ENCODE data around the gene GNAS. TPM values are rescaled to one million over a fixed set of nuclear protein-coding genes. Genes with fewer than 3 reads are reported as not detected.

Gene GNAS
- total and polyA plus RNA-seq, 10 of the 15 experiments (the other 5 are each of a cell fraction or from before 2014, with no cell fraction given), result 209 to 950 (median 394) TPM

DNA sequence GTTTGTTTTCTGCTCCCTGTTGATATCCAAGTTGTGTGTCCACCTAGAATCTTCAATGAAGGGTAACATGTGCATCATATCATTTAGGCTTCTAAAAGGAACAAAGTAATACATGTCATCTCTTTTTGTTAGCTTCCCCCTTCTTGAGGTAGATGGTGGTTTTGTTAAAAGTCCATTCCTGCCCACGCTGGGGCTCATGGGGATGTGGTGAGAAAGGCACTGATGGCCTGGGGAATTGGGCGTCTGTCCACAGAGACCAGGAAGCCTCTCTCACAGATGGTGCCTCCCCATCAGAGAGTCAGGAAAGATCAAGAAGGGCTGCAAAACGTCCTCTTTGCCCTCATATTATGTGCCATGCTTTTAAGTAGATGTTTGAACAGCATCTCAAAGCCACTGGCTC lies 32.5 kb downstream of the GNAS start (continued):
- TF ChIP-seq, protein P1, sequence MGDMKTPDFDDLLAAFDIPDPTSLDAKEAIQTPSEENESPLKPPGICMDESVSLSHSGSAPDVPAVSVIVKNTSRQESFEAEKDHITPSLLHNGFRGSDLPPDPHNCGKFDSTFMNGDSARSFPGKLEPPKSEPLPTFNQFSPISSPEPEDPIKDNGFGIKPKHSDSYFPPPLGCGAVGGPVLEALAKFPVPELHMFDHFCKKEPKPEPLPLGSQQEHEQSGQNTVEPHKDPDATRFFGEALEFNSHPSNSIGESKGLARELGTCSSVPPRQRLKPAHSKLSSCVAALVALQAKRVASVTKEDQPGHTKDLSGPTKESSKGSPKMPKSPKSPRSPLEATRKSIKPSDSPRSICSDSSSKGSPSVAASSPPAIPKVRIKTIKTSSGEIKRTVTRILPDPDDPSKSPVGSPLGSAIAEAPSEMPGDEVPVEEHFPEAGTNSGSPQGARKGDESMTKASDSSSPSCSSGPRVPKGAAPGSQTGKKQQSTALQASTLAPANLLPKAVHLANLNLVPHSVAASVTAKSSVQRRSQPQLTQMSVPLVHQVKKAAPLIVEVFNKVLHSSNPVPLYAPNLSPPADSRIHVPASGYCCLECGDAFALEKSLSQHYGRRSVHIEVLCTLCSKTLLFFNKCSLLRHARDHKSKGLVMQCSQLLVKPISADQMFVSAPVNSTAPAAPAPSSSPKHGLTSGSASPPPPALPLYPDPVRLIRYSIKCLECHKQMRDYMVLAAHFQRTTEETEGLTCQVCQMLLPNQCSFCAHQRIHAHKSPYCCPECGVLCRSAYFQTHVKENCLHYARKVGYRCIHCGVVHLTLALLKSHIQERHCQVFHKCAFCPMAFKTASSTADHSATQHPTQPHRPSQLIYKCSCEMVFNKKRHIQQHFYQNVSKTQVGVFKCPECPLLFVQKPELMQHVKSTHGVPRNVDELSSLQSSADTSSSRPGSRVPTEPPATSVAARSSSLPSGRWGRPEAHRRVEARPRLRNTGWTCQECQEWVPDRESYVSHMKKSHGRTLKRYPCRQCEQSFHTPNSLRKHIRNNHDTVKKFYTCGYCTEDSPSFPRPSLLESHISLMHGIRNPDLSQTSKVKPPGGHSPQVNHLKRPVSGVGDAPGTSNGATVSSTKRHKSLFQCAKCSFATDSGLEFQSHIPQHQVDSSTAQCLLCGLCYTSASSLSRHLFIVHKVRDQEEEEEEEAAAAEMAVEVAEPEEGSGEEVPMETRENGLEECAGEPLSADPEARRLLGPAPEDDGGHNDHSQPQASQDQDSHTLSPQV (IDR thresholded peaks at IDR 0.05), result no peak
- no peak for TF ChIP-seq CBFB (IDR thresholded peaks at IDR 0.05; ENCODE audit: low read depth)
- TF ChIP-seq, protein P2, sequence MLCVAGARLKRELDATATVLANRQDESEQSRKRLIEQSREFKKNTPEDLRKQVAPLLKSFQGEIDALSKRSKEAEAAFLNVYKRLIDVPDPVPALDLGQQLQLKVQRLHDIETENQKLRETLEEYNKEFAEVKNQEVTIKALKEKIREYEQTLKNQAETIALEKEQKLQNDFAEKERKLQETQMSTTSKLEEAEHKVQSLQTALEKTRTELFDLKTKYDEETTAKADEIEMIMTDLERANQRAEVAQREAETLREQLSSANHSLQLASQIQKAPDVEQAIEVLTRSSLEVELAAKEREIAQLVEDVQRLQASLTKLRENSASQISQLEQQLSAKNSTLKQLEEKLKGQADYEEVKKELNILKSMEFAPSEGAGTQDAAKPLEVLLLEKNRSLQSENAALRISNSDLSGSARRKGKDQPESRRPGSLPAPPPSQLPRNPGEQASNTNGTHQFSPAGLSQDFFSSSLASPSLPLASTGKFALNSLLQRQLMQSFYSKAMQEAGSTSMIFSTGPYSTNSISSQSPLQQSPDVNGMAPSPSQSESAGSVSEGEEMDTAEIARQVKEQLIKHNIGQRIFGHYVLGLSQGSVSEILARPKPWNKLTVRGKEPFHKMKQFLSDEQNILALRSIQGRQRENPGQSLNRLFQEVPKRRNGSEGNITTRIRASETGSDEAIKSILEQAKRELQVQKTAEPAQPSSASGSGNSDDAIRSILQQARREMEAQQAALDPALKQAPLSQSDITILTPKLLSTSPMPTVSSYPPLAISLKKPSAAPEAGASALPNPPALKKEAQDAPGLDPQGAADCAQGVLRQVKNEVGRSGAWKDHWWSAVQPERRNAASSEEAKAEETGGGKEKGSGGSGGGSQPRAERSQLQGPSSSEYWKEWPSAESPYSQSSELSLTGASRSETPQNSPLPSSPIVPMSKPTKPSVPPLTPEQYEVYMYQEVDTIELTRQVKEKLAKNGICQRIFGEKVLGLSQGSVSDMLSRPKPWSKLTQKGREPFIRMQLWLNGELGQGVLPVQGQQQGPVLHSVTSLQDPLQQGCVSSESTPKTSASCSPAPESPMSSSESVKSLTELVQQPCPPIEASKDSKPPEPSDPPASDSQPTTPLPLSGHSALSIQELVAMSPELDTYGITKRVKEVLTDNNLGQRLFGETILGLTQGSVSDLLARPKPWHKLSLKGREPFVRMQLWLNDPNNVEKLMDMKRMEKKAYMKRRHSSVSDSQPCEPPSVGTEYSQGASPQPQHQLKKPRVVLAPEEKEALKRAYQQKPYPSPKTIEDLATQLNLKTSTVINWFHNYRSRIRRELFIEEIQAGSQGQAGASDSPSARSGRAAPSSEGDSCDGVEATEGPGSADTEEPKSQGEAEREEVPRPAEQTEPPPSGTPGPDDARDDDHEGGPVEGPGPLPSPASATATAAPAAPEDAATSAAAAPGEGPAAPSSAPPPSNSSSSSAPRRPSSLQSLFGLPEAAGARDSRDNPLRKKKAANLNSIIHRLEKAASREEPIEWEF (IDR thresholded peaks at IDR 0.05; ENCODE audit: insufficient replicate concordance, low read depth, low read length), result no peak
- TF ChIP-seq, protein P3, sequence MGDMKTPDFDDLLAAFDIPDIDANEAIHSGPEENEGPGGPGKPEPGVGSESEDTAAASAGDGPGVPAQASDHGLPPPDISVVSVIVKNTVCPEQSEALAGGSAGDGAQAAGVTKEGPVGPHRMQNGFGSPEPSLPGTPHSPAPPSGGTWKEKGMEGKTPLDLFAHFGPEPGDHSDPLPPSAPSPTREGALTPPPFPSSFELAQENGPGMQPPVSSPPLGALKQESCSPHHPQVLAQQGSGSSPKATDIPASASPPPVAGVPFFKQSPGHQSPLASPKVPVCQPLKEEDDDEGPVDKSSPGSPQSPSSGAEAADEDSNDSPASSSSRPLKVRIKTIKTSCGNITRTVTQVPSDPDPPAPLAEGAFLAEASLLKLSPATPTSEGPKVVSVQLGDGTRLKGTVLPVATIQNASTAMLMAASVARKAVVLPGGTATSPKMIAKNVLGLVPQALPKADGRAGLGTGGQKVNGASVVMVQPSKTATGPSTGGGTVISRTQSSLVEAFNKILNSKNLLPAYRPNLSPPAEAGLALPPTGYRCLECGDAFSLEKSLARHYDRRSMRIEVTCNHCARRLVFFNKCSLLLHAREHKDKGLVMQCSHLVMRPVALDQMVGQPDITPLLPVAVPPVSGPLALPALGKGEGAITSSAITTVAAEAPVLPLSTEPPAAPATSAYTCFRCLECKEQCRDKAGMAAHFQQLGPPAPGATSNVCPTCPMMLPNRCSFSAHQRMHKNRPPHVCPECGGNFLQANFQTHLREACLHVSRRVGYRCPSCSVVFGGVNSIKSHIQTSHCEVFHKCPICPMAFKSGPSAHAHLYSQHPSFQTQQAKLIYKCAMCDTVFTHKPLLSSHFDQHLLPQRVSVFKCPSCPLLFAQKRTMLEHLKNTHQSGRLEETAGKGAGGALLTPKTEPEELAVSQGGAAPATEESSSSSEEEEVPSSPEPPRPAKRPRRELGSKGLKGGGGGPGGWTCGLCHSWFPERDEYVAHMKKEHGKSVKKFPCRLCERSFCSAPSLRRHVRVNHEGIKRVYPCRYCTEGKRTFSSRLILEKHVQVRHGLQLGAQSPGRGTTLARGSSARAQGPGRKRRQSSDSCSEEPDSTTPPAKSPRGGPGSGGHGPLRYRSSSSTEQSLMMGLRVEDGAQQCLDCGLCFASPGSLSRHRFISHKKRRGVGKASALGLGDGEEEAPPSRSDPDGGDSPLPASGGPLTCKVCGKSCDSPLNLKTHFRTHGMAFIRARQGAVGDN (IDR thresholded peaks at IDR 0.05), result no peak
- TF ChIP-seq HDAC6 (IDR thresholded peaks at IDR 0.05; ENCODE audit: unreplicated experiment), result no peak
- no peak for TF ChIP-seq ZBTB40 (IDR thresholded peaks at IDR 0.05; ENCODE audit: borderline replicate concordance)
- TF ChIP-seq, protein P4, sequence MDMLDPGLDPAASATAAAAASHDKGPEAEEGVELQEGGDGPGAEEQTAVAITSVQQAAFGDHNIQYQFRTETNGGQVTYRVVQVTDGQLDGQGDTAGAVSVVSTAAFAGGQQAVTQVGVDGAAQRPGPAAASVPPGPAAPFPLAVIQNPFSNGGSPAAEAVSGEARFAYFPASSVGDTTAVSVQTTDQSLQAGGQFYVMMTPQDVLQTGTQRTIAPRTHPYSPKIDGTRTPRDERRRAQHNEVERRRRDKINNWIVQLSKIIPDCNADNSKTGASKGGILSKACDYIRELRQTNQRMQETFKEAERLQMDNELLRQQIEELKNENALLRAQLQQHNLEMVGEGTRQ (IDR thresholded peaks at IDR 0.05; ENCODE audit: borderline replicate concordance, low read depth, low read length), result no peak
- no peak for TF ChIP-seq KAT2A (conservative IDR thresholded peaks at IDR 0.05; ENCODE audit: control insufficient read depth, low read depth, low read length)
- TF ChIP-seq BMI1 (IDR thresholded peaks at IDR 0.05; ENCODE audit: borderline replicate concordance), result no peak
- TF ChIP-seq CEBPB (IDR thresholded peaks at IDR 0.05; ENCODE audit: borderline replicate concordance in 1 of 2, low read depth in 2 of 2, low read length in 2 of 2), result no peak
